ENCODE measurements around the gene ERC2.

- TF ChIP-seq CTCF (conservative IDR thresholded peaks at IDR 0.05; ENCODE audit: low read depth, low read length) (no peak), EZH2 (IDR thresholded peaks at IDR 0.05; ENCODE audit: borderline replicate concordance, low read depth, low read length, poor library complexity, severe bottlenecking) (no peak)
Measured at GRCh38 chr3:55527361-55527760, 940.9 kb downstream of the ERC2 start.

Data from A673 (cell line).